Sigmoid colon (tissue), 4 donors: ENCODE results near the gene CENPU.
A peak's percentile ranks its signal among the peaks of the same experiment; 100 is the strongest.

Experiments
- EP300 ChIP-seq, 4 donors: sonication (generic); formaldehyde crosslinking; IDR thresholded peaks; one replicate each; pipeline ENCODE4 v1.6.1; 2017; ENCODE audit warnings: antibody characterized with exemption in 4 of 4
- POLR2A ChIP-seq, 2 donors: fragments of 450-650 bp; IDR thresholded peaks; one replicate each; pipeline ENCODE4 v1.6.1; 2016; ENCODE audit warnings: antibody characterized with exemption in 2 of 2, mild to moderate bottlenecking in 2 of 2, moderate library complexity in 2 of 2
- POLR2AphosphoS5 ChIP-seq, 4 donors: sonication (generic); formaldehyde crosslinking; IDR thresholded peaks; one replicate each; pipeline ENCODE4 v1.6.1; 2017; ENCODE audit warnings: antibody characterized with exemption in 4 of 4
- TF ChIP-seq, protein P1 (sequence below), 4 experiments: fragments of 450-650 bp in 3 of 4; fragments of 200-600 bp in 1 of 4; IDR thresholded peaks; one replicate each; pipeline ENCODE4 v1.5.1; 2016 to 2019; ENCODE audit warnings: antibody characterized with exemption in 4 of 4, mild to moderate bottlenecking in 3 of 4, moderate library complexity in 2 of 4

DNA sequence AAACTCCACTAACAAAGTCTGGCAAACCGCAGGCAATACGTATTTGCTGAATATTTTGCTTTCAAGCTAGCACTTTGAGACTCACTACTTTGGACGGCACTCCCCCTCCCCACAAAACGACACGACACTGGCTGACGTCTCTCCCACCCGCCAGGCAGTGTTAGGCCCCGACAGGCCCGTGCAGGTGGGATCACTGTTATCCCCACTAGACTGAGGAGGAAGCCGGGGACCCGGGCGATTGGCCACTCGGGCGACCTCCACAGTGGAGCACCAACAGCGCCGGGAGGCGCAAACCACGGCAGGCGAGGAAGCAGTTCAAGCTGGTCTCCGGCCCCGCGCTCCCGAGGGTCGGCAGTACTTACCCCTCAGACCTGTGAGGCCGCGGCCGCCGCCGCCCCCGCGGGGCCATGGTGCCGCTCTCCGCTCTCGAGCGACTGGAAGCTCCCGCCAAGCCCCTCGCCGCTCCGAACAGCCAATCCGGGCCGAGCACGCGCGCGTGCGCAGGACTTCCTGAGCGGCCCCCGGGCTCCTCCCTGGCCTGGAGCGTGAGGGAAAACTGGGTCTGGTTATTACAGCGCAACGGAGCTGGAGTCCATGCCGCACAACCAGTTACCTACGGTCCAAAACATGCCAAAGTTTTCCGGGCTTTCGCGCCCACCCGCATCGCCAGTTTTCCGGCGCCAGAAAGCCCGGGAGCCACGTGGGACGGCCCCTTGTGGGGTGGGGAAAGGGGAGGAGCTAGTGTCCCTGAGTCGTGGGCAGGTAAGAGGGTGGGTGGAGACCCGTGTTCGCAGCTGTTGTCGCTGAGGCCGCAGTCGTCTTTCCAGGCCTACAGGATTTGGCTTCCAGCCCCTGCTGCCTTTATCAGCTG lies at the start of gene CENPU:
- TF ChIP-seq EP300 (IDR thresholded peaks at IDR 0.05) (peak in 1 of 4 donors; percentile 62), POLR2A (IDR thresholded peaks at IDR 0.05) (no peak), POLR2AphosphoS5 (IDR thresholded peaks at IDR 0.05) (peak; percentile 19 to 82 (median 69))
- TF ChIP-seq, protein P1, sequence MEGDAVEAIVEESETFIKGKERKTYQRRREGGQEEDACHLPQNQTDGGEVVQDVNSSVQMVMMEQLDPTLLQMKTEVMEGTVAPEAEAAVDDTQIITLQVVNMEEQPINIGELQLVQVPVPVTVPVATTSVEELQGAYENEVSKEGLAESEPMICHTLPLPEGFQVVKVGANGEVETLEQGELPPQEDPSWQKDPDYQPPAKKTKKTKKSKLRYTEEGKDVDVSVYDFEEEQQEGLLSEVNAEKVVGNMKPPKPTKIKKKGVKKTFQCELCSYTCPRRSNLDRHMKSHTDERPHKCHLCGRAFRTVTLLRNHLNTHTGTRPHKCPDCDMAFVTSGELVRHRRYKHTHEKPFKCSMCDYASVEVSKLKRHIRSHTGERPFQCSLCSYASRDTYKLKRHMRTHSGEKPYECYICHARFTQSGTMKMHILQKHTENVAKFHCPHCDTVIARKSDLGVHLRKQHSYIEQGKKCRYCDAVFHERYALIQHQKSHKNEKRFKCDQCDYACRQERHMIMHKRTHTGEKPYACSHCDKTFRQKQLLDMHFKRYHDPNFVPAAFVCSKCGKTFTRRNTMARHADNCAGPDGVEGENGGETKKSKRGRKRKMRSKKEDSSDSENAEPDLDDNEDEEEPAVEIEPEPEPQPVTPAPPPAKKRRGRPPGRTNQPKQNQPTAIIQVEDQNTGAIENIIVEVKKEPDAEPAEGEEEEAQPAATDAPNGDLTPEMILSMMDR (IDR thresholded peaks at IDR 0.05), result no peak
